GM23338 (cell line): ENCODE results near the gene KLF7. TPM values are rescaled to one million over a fixed set of nuclear protein-coding genes. Genes with fewer than 3 reads are reported as not detected.

Source experiments
- ATAC-seq: fragments of 200-7000 bp; cut with Tn5 transposase; 3 replicates; pipeline ENCODE4 v1.9.1; 2020
- DNase-seq: peaks from one replicate; pipeline ENCODE4 v3.0.0-alpha.2; 2015; ENCODE audit warnings: low spot score
- H2AFZ ChIP-seq: fragments of 200-600 bp; sonication (generic); 2 replicates; pipeline ENCODE4 v1.8.0; 2016; ENCODE audit warnings: antibody characterized with exemption, mild to moderate bottlenecking, moderate library complexity
- H3F3A ChIP-seq: fragments of 200-600 bp; sonication (generic); replicated peaks from 2 replicates; pipeline ENCODE4 v1.8.0; 2017; ENCODE audit warnings: antibody characterized with exemption, mixed run types, low read depth
- H3K27ac ChIP-seq: fragments of 200-600 bp; sonication (generic); 2 replicates; pipeline ENCODE4 v1.6.1; 2016; ENCODE audit warnings: low read depth
- H3K27me3 ChIP-seq: fragments of 200-600 bp; sonication (generic); 2 replicates; pipeline ENCODE4 v1.8.0; 2016; ENCODE audit warnings: mild to moderate bottlenecking, mixed run types, moderate library complexity; ENCODE audit not compliant: insufficient read depth
- H3K36me3 ChIP-seq: fragments of 200-600 bp; sonication (generic); 2 replicates; pipeline ENCODE4 v1.8.0; 2016; ENCODE audit warnings: mild to moderate bottlenecking; ENCODE audit not compliant: insufficient read depth
- H3K4me1 ChIP-seq: fragments of 200-600 bp; sonication (generic); 2 replicates; pipeline ENCODE4 v1.8.0; 2016; ENCODE audit warnings: mild to moderate bottlenecking, moderate library complexity; ENCODE audit not compliant: insufficient read depth
- H3K4me2 ChIP-seq: fragments of 200-600 bp; sonication (generic); 2 replicates; pipeline ENCODE4 v1.7.1; 2017; ENCODE audit warnings: mixed run types
- H3K4me3 ChIP-seq: fragments of 200-600 bp; sonication (generic); 2 replicates; pipeline ENCODE4 v1.6.1; 2016; ENCODE audit warnings: mixed run types
- H3K79me2 ChIP-seq: fragments of 200-600 bp; sonication (generic); replicated peaks from 2 replicates; pipeline ENCODE4 v1.8.0; 2017; ENCODE audit warnings: mild to moderate bottlenecking; ENCODE audit not compliant: insufficient read depth
- H3K9me2 ChIP-seq: fragments of 200-600 bp; sonication (generic); 2 replicates; pipeline ENCODE4 v1.8.0; 2017; ENCODE audit not compliant: insufficient read depth
- H4K20me1 ChIP-seq: fragments of 200-600 bp; sonication (generic); replicated peaks from 2 replicates; pipeline ENCODE4 v1.8.0; 2017; ENCODE audit warnings: mild to moderate bottlenecking; ENCODE audit not compliant: insufficient read depth
- H3K27ac Mint-ChIP-seq: 2 replicates; pipeline ENCODE4 v1.8.0; 2020; ENCODE audit warnings: inconsistent platforms, mild to moderate bottlenecking, moderate library complexity, mixed read lengths
- H3K27me3 Mint-ChIP-seq: 3 replicates; pipeline ENCODE4 v1.8.0; 2022; ENCODE audit warnings: low read depth, mild to moderate bottlenecking, moderate library complexity, mixed read lengths, inconsistent platforms; ENCODE audit not compliant: insufficient read depth, poor library complexity
- H3K36me3 Mint-ChIP-seq: 3 replicates; pipeline ENCODE4 v1.8.0; 2021; ENCODE audit warnings: low read depth, mild to moderate bottlenecking, inconsistent platforms, moderate library complexity, mixed read lengths
- H3K4me1 Mint-ChIP-seq: 3 replicates; pipeline ENCODE4 v1.8.0; 2020; ENCODE audit warnings: mild to moderate bottlenecking, inconsistent platforms, mixed read lengths
- H3K4me3 Mint-ChIP-seq: 3 replicates; pipeline ENCODE4 v1.8.0; 2021; ENCODE audit warnings: moderate library complexity, mild to moderate bottlenecking, inconsistent platforms, mixed read lengths
- H3K9me3 Mint-ChIP-seq: 3 replicates; pipeline ENCODE4 v1.8.0; 2020; ENCODE audit warnings: moderate library complexity, mild to moderate bottlenecking, inconsistent platforms, mixed read lengths
- CREB1 ChIP-seq: fragments of 250-450 bp; sonication (Bioruptor Pico); IDR thresholded peaks from 2 replicates; pipeline ENCODE4 v1.5.0; 2020; ENCODE audit warnings: low read depth, mild to moderate bottlenecking, moderate library complexity
- ETS1 ChIP-seq: IDR thresholded peaks from 2 replicates; pipeline ENCODE4 v1.6.1; 2016; ENCODE audit warnings: antibody characterized with exemption
- EZH2 ChIP-seq: fragments of 200-600 bp; sonication (generic); IDR thresholded peaks from one replicate; pipeline ENCODE4 v1.8.0; 2017; ENCODE audit warnings: antibody characterized with exemption, mild to moderate bottlenecking, low read depth; ENCODE audit not compliant: unreplicated experiment
- EZH2phosphoT487 ChIP-seq: fragments of 200-600 bp; sonication (generic); IDR thresholded peaks from one replicate; pipeline ENCODE4 v1.8.1; 2018; ENCODE audit warnings: antibody characterized with exemption; ENCODE audit not compliant: unreplicated experiment
- JUNB ChIP-seq: IDR thresholded peaks from one replicate; pipeline ENCODE4 v1.6.1; 2016; ENCODE audit warnings: antibody characterized with exemption; ENCODE audit not compliant: unreplicated experiment
- NANOG ChIP-seq: IDR thresholded peaks from 2 replicates; pipeline ENCODE4 v1.6.1; 2016; ENCODE audit warnings: antibody characterized with exemption, borderline replicate concordance
- POLR2AphosphoS5 ChIP-seq: IDR thresholded peaks from 2 replicates; pipeline ENCODE4 v1.6.1; 2016; ENCODE audit warnings: antibody characterized with exemption, low read depth
- STAT1 ChIP-seq: IDR thresholded peaks from one replicate; pipeline ENCODE4 v1.6.1; 2016; ENCODE audit warnings: antibody characterized with exemption; ENCODE audit not compliant: unreplicated experiment
- ZNF114 ChIP-seq: fragments of 250-450 bp; sonication (Bioruptor Pico); IDR thresholded peaks from 2 replicates; pipeline ENCODE4 v1.5.0; 2020; ENCODE audit warnings: mild to moderate bottlenecking, moderate library complexity
- ZNF331 ChIP-seq: fragments of 250-450 bp; sonication (Bioruptor Pico); IDR thresholded peaks from 2 replicates; pipeline ENCODE4 v1.5.0; 2020; ENCODE audit warnings: low read depth, mild to moderate bottlenecking, moderate library complexity
- polyA plus RNA-seq: library from polyadenylated mRNA; unstranded; fragments of >200 nt; fragmentation: Nextera tagmentation; extraction: Ambion mirVana; gene quantifications from 2 replicates; pipeline ENCODE4 v1.2.1, GENCODE V29; 2016
- total RNA-seq: library from RNA; depleted of rRNA; stranded (reverse); fragments of >200 nt; shearing (Covaris generic); gene quantifications from 2 replicates; pipeline ENCODE4 v1.2.3, GENCODE V29; 2014
- TF ChIP-seq, protein P1 (sequence below): IDR thresholded peaks from one replicate; pipeline ENCODE4 v1.6.1; 2018; ENCODE audit warnings: antibody characterized with exemption; ENCODE audit not compliant: unreplicated experiment
- TF ChIP-seq, protein P2 (sequence below), 2 experiments: fragments of 200-600 bp in 1 of 2; sonication (generic) in 1 of 2; conservative IDR thresholded peaks; 2 replicates each; pipeline versions ENCODE4 v1.5.1 to v1.6.1; 2016 to 2017; ENCODE audit warnings: antibody characterized with exemption in 2 of 2, low read depth in 2 of 2, mild to moderate bottlenecking in 2 of 2, moderate library complexity in 1 of 2

Gene KLF7
- total and polyA plus RNA-seq, 2 experiments from 2014 or later: 5.7 to 15.4 TPM

DNA sequence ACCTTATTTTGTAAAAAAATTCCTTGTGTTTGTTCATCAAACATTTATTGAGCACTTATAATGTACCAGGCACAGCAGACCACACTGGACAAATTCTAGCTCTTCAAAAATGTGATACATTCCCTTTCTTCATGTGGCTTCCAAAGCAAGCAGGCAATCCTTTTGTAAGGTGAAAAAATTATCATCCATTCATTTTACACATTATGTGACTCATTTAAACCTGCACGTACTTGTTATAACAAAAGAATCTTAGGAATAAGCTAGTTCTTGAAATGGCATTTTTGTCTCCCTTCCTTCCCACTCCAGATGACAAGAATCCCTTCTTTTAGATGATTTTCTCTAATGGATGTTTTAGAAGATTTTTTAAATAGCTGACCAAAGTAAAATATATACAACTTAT is 104.6 kb downstream of the KLF7 start (continued):
- TF ChIP-seq, protein P1, sequence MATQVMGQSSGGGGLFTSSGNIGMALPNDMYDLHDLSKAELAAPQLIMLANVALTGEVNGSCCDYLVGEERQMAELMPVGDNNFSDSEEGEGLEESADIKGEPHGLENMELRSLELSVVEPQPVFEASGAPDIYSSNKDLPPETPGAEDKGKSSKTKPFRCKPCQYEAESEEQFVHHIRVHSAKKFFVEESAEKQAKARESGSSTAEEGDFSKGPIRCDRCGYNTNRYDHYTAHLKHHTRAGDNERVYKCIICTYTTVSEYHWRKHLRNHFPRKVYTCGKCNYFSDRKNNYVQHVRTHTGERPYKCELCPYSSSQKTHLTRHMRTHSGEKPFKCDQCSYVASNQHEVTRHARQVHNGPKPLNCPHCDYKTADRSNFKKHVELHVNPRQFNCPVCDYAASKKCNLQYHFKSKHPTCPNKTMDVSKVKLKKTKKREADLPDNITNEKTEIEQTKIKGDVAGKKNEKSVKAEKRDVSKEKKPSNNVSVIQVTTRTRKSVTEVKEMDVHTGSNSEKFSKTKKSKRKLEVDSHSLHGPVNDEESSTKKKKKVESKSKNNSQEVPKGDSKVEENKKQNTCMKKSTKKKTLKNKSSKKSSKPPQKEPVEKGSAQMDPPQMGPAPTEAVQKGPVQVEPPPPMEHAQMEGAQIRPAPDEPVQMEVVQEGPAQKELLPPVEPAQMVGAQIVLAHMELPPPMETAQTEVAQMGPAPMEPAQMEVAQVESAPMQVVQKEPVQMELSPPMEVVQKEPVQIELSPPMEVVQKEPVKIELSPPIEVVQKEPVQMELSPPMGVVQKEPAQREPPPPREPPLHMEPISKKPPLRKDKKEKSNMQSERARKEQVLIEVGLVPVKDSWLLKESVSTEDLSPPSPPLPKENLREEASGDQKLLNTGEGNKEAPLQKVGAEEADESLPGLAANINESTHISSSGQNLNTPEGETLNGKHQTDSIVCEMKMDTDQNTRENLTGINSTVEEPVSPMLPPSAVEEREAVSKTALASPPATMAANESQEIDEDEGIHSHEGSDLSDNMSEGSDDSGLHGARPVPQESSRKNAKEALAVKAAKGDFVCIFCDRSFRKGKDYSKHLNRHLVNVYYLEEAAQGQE: no peak
- TF ChIP-seq ETS1 (no peak), EZH2phosphoT487 (no peak), NANOG (no peak)

GRCh38 chr2:207055257-207055656 is 110.5 kb downstream of the KLF7 start:
- no peak overlapping the region for H3K4me3 Mint-ChIP-seq
- H3K36me3 Mint-ChIP-seq: no peaks in the 10 kb centered on the region; the same call in 2 of the 3 replicates
- Histone ChIP-seq H2AFZ (peak overlapping the region; percentile 96; the same call in 1 of the 2 replicates), H3K4me3 (no peak overlapping the region), H3K4me1 (no peaks in the 10 kb centered on the region), H3K27ac (no peak overlapping the region), H3F3A (no peaks in the 10 kb centered on the region), H3K9me2 (peaks cover 5% of the 10 kb centered on the region; the same call in 1 of the 2 replicates), H3K36me3 (no peaks in the 10 kb centered on the region), H4K20me1 (no peaks in the 10 kb centered on the region), H3K27me3 (no peaks in the 10 kb centered on the region), H3K4me2 (no peak overlapping the region), H3K79me2 (no peaks in the 10 kb centered on the region)
- no peaks in the 10 kb centered on the region for H3K4me1 Mint-ChIP-seq
- ATAC-seq (no peak), DNase-seq (no peak)
- H3K9me3 Mint-ChIP-seq: no peaks in the 10 kb centered on the region
- H3K27me3 Mint-ChIP-seq: peaks cover 2% of the 10 kb centered on the region
- no peak overlapping the region for H3K27ac Mint-ChIP-seq
- TF ChIP-seq EZH2phosphoT487 (no peak), JUNB (no peak), CREB1 (no peak), NANOG (no peak), STAT1 (no peak), EZH2 (no peak), POLR2AphosphoS5 (no peak), ZNF114 (CRISPR knock-in tag) (no peak), ZNF331 (no peak)
- TF ChIP-seq, protein P1: no peak
- TF ChIP-seq, protein P2, sequence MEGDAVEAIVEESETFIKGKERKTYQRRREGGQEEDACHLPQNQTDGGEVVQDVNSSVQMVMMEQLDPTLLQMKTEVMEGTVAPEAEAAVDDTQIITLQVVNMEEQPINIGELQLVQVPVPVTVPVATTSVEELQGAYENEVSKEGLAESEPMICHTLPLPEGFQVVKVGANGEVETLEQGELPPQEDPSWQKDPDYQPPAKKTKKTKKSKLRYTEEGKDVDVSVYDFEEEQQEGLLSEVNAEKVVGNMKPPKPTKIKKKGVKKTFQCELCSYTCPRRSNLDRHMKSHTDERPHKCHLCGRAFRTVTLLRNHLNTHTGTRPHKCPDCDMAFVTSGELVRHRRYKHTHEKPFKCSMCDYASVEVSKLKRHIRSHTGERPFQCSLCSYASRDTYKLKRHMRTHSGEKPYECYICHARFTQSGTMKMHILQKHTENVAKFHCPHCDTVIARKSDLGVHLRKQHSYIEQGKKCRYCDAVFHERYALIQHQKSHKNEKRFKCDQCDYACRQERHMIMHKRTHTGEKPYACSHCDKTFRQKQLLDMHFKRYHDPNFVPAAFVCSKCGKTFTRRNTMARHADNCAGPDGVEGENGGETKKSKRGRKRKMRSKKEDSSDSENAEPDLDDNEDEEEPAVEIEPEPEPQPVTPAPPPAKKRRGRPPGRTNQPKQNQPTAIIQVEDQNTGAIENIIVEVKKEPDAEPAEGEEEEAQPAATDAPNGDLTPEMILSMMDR (conservative IDR thresholded peaks at IDR 0.05; ENCODE audit: low read depth in 2 of 2): no peak
